GM12801 (cell line): Measurements from ENCODE around the gene LYSMD4.

Experiments used
- TF ChIP-seq, protein P1 (sequence below): IDR thresholded peaks from one replicate; pipeline ENCODE4 v1.5.1; 2011; ENCODE audit warnings: control low read depth; ENCODE audit not compliant: insufficient read length; ENCODE audit errors: extremely low read depth

LYSMD4 gene

DNA sequence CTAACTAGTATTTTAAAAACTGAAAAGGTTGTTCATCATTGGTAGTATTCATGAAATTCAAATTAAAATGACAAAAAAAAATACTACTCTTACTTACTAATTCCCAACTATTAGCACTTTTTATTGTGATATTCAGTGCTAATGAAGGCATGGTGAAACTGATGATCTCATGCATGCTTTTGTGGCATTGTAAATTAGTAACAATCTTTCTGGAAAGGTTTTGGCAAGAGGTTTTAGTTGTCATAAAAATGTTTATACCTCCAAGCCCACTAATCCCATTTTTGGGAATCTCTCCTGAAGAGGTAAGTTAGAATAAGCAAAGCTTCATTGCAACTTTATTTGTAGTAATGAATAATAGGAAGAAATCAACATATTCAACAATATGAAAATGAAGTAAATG is 53.0 kb downstream of the LYSMD4 start:
- TF ChIP-seq, protein P1, sequence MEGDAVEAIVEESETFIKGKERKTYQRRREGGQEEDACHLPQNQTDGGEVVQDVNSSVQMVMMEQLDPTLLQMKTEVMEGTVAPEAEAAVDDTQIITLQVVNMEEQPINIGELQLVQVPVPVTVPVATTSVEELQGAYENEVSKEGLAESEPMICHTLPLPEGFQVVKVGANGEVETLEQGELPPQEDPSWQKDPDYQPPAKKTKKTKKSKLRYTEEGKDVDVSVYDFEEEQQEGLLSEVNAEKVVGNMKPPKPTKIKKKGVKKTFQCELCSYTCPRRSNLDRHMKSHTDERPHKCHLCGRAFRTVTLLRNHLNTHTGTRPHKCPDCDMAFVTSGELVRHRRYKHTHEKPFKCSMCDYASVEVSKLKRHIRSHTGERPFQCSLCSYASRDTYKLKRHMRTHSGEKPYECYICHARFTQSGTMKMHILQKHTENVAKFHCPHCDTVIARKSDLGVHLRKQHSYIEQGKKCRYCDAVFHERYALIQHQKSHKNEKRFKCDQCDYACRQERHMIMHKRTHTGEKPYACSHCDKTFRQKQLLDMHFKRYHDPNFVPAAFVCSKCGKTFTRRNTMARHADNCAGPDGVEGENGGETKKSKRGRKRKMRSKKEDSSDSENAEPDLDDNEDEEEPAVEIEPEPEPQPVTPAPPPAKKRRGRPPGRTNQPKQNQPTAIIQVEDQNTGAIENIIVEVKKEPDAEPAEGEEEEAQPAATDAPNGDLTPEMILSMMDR: no peak

DNA sequence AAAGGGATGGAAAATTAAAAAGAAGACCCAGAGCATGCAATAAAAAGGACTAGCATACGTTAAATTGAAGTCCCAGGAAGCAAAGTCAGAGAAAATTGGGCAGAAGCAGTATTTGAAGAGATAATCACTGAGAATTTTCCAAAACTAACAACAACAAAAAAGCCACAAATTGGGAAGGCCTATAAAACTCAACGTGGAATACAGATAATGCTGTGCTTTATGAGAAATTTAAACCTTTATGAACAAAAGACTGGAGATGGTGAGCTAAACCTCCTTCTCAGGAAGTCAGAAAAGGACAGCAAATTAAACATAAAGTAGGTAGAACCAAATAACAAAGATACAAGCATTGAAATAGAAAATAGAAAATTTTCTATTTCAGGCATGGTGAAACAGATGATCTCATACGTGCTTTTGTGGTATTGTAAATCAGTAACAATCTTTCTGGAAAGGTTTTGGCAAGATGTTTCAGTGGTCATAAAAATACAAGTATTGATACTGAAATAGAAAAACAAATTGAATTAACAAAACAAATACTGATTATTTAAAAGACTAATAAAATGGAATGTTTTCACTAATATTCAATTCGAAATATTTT is 55.6 kb downstream of the LYSMD4 start:
- TF ChIP-seq, protein P1: no peak
